GM23248 (cell line): Measurements from ENCODE around the gene BAIAP2L2. TPM values are rescaled to one million over a fixed set of nuclear protein-coding genes. Genes with fewer than 3 reads are reported as not detected.

Source experiments
- DNase-seq: peaks from one replicate; pipeline ENCODE4 v3.0.0-alpha.2; 2015
- H2AFZ ChIP-seq: fragments of 200-600 bp; sonication (generic); 2 replicates; pipeline ENCODE4 v1.6.1; 2016; ENCODE audit warnings: antibody characterized with exemption
- H3F3A ChIP-seq: fragments of 200-600 bp; sonication (generic); 2 replicates; pipeline ENCODE4 v1.6.1; 2016; ENCODE audit warnings: mild to moderate bottlenecking, antibody characterized with exemption, mixed run types; ENCODE audit not compliant: insufficient read depth
- H3K27ac ChIP-seq: fragments of 200-600 bp; sonication (generic); 2 replicates; pipeline ENCODE4 v1.5.1; 2016; ENCODE audit warnings: mild to moderate bottlenecking
- H3K27me3 ChIP-seq: fragments of 200-600 bp; sonication (generic); replicated peaks from 2 replicates; pipeline ENCODE4 v1.6.1; 2016; ENCODE audit warnings: mild to moderate bottlenecking; ENCODE audit not compliant: insufficient read depth
- H3K36me3 ChIP-seq: fragments of 200-600 bp; sonication (generic); 2 replicates; pipeline ENCODE4 v1.6.1; 2016; ENCODE audit warnings: low read depth, mild to moderate bottlenecking
- H3K4me1 ChIP-seq: fragments of 200-600 bp; sonication (generic); 2 replicates; pipeline ENCODE4 v1.6.1; 2016; ENCODE audit warnings: mild to moderate bottlenecking; ENCODE audit not compliant: insufficient read depth
- H3K4me2 ChIP-seq: fragments of 200-600 bp; sonication (generic); one replicate; pipeline ENCODE4 v1.6.1; 2016; ENCODE audit warnings: mild to moderate bottlenecking; ENCODE audit not compliant: unreplicated experiment
- H3K4me3 ChIP-seq: fragments of 200-600 bp; sonication (generic); 2 replicates; pipeline ENCODE4 v1.5.1; 2016; ENCODE audit warnings: mild to moderate bottlenecking
- H3K79me2 ChIP-seq: fragments of 200-600 bp; sonication (generic); 2 replicates; pipeline ENCODE4 v1.6.1; 2016; ENCODE audit warnings: mild to moderate bottlenecking; ENCODE audit not compliant: insufficient read depth
- H3K9ac ChIP-seq: fragments of 200-600 bp; sonication (generic); 2 replicates; pipeline ENCODE4 v1.6.1; 2016; ENCODE audit warnings: mild to moderate bottlenecking
- H3K9me2 ChIP-seq: fragments of 200-600 bp; sonication (generic); 2 replicates; pipeline ENCODE4 v1.6.1; 2016; ENCODE audit warnings: mixed run types, mild to moderate bottlenecking, moderate library complexity; ENCODE audit not compliant: insufficient read depth
- H3K9me3 ChIP-seq: fragments of 200-600 bp; sonication (generic); one replicate; pipeline ENCODE4 v1.6.1; 2017; ENCODE audit warnings: low read depth
- H4K20me1 ChIP-seq: fragments of 200-600 bp; sonication (generic); 2 replicates; pipeline ENCODE4 v1.6.0; 2016; ENCODE audit not compliant: insufficient read depth
- EZH2 ChIP-seq: fragments of 200-600 bp; sonication (generic); IDR thresholded peaks from 2 replicates; pipeline ENCODE4 v1.6.1; 2018; ENCODE audit warnings: antibody characterized with exemption, mild to moderate bottlenecking; ENCODE audit not compliant: insufficient read depth, poor library complexity, severe bottlenecking
- EZH2phosphoT487 ChIP-seq: fragments of 200-600 bp; sonication (generic); IDR thresholded peaks from 2 replicates; pipeline ENCODE4 v1.6.1; 2018; ENCODE audit warnings: antibody characterized with exemption, moderate library complexity, mild to moderate bottlenecking, low read depth; ENCODE audit not compliant: insufficient read depth
- WGBS, 2 experiments: methylation state at CpG; one replicate each; pipeline ENCODE4 v1.1.6; 2015 to 2017; ENCODE audit warnings: low lambda C conversion rate in 2 of 2, low coverage in 1 of 2; ENCODE audit errors: missing lambda C conversion rate in 2 of 2; 5-methylcytosine and 5-hydroxymethylcytosine counted together
- in situ Hi-C: fragments of 300-500 bp; cut with MboI; formaldehyde crosslinking; loops from 2 replicates; pipeline ENCODE4 v1.15.0; 2020
- polyA plus RNA-seq: library from polyadenylated mRNA; unstranded; fragments of >200 nt; fragmentation: Nextera tagmentation; extraction: Ambion mirVana; gene quantifications from 2 replicates; pipeline ENCODE4 v1.2.1, GENCODE V29; 2016
- total RNA-seq: library from RNA; depleted of rRNA; stranded (reverse); fragments of >200 nt; shearing (Covaris generic); gene quantifications from 2 replicates; pipeline ENCODE4 v1.2.3, GENCODE V29; 2014

The BAIAP2L2 gene
- total and polyA plus RNA-seq, 2 experiments from 2014 or later = 12.6 to 13.4 TPM

GRCh38 chr22:38132136-38132535 lies 21.7 kb upstream of the BAIAP2L2 start:
- H3K9ac ChIP-seq = no peak overlapping the region
- no peak overlapping the region for H3K4me2 ChIP-seq
- H2AFZ ChIP-seq = no peak overlapping the region
- no peaks in the 10 kb centered on the region for H3K27me3 ChIP-seq
- no peaks in the 10 kb centered on the region for H3K9me2 ChIP-seq
- no peak overlapping the region for H3K4me3 ChIP-seq
- DNase-seq = no peak
- H3K36me3 ChIP-seq = no peaks in the 10 kb centered on the region
- H4K20me1 ChIP-seq = no peaks in the 10 kb centered on the region
- no peaks in the 10 kb centered on the region for H3K9me3 ChIP-seq
- no peaks in the 10 kb centered on the region for H3K79me2 ChIP-seq
- 85% methylated on average over 7 of the region's 7 CpGs for WGBS, 2 experiments
- in situ Hi-C loops = no loop called here
- no peak overlapping the region for H3K27ac ChIP-seq
- TF ChIP-seq EZH2phosphoT487 = no peak
- peaks cover 11% of the 10 kb centered on the region for H3K4me1 ChIP-seq
- peaks cover 4% of the 10 kb centered on the region; the same call in 1 of the 2 replicates for H3F3A ChIP-seq

- Histone ChIP-seq H3K27ac (no peak overlapping the region), H3K4me2 (no peak overlapping the region), H3K36me3 (no peaks in the 10 kb centered on the region), H3K79me2 (no peaks in the 10 kb centered on the region), H3F3A (peaks cover 4% of the 10 kb centered on the region; the same call in 1 of the 2 replicates), H2AFZ (no peak overlapping the region), H3K9me2 (no peaks in the 10 kb centered on the region), H3K27me3 (no peaks in the 10 kb centered on the region), H4K20me1 (no peaks in the 10 kb centered on the region), H3K4me1 (peaks cover 11% of the 10 kb centered on the region), H3K9me3 (no peaks in the 10 kb centered on the region), H3K9ac (no peak overlapping the region), H3K4me3 (no peak overlapping the region)
- in situ Hi-C loops = no loop called here
- no peak for TF ChIP-seq EZH2
- 24 to 27% methylated on average over 2 of the region's 2 CpGs for WGBS, 2 experiments
- DNase-seq = no peak
These were observed 20.9 kb upstream of the BAIAP2L2 start for GRCh38 chr22:38131399-38131798.

- Histone ChIP-seq H3K4me3 (no peak overlapping the region), H3K4me2 (no peak overlapping the region), H4K20me1 (no peaks in the 10 kb centered on the region), H2AFZ (no peak overlapping the region), H3K27me3 (no peaks in the 10 kb centered on the region), H3F3A (no peaks in the 10 kb centered on the region), H3K4me1 (0 out of 2 replicates have a peak, but pooled peaks cover under 1% of the 10 kb centered on the region), H3K9me3 (no peaks in the 10 kb centered on the region), H3K79me2 (no peaks in the 10 kb centered on the region), H3K9me2 (no peaks in the 10 kb centered on the region), H3K9ac (no peak overlapping the region), H3K27ac (no peak overlapping the region), H3K36me3 (no peaks in the 10 kb centered on the region)
- DNase-seq = no peak
- no peak for TF ChIP-seq EZH2
- TF ChIP-seq EZH2phosphoT487 = no peak
- WGBS, 2 experiments = 86% methylated on average over 8 to 9 of the region's 9 CpGs
- in situ Hi-C loops = no loop called here
These were observed 19.4 kb upstream of the BAIAP2L2 start for GRCh38 chr22:38129856-38130255.

GRCh38 chr22:38129021-38129420 lies 18.5 kb upstream of the BAIAP2L2 start:
- WGBS, 2 experiments = 83 to 85% methylated on average over 10 of the region's 10 CpGs

GRCh38 chr22:38127869-38128268 lies 17.4 kb upstream of the BAIAP2L2 start:
- DNase-seq = no peak
- H3K9me3 ChIP-seq = no peaks in the 10 kb centered on the region
- 90 to 91% methylated on average over 6 to 9 of the region's 9 CpGs for WGBS, 2 experiments
- no peaks in the 10 kb centered on the region for H3K79me2 ChIP-seq
- no peak overlapping the region for H3K4me3 ChIP-seq
- in situ Hi-C loops = no loop called here
- no peaks in the 10 kb centered on the region for H3K27me3 ChIP-seq
- no peak overlapping the region for H3K27ac ChIP-seq
- H4K20me1 ChIP-seq = no peaks in the 10 kb centered on the region
- H3F3A ChIP-seq = no peaks in the 10 kb centered on the region
- no peaks in the 10 kb centered on the region for H3K4me1 ChIP-seq
- no peaks in the 10 kb centered on the region for H3K36me3 ChIP-seq
- H3K9me2 ChIP-seq = no peaks in the 10 kb centered on the region
- H3K9ac ChIP-seq = no peak overlapping the region
- H2AFZ ChIP-seq = no peak overlapping the region
- no peak overlapping the region for H3K4me2 ChIP-seq
- TF ChIP-seq EZH2phosphoT487 = no peak
- no peak for TF ChIP-seq EZH2

More at GRCh38 chr22:38129021-38129420, 18.5 kb upstream of the BAIAP2L2 start:
- no peak overlapping the region for H2AFZ ChIP-seq
- H3K4me2 ChIP-seq = no peak overlapping the region
- no peak for DNase-seq
- no peak overlapping the region for H3K27ac ChIP-seq
- H3K36me3 ChIP-seq = no peaks in the 10 kb centered on the region
- no peaks in the 10 kb centered on the region for H3K79me2 ChIP-seq
- no peaks in the 10 kb centered on the region for H3F3A ChIP-seq
- H4K20me1 ChIP-seq = no peaks in the 10 kb centered on the region
- in situ Hi-C loops = no loop called here
- H3K9me3 ChIP-seq = no peaks in the 10 kb centered on the region
- no peak overlapping the region for H3K4me3 ChIP-seq
- no peaks in the 10 kb centered on the region for H3K4me1 ChIP-seq
- TF ChIP-seq EZH2 (no peak), EZH2phosphoT487 (no peak)
- H3K9me2 ChIP-seq = no peaks in the 10 kb centered on the region
- H3K27me3 ChIP-seq = no peaks in the 10 kb centered on the region
- H3K9ac ChIP-seq = no peak overlapping the region
